Type B pancreatic cell (in vitro differentiated cells): ENCODE measurements around the gene HARBI1. TPM values are rescaled to one million over a fixed set of nuclear protein-coding genes. Genes with fewer than 3 reads are reported as not detected.

Experiments used
- DNase-seq: peaks from one replicate; pipeline ENCODE4 v3.0.0; 2021; ENCODE audit warnings: mixed read lengths; ENCODE audit not compliant: unreplicated experiment; ENCODE audit errors: extremely low spot score
- H3K27ac Mint-ChIP-seq: 2 replicates; pipeline ENCODE4 v1.8.0; 2021; ENCODE audit warnings: mild to moderate bottlenecking, mixed read lengths
- H3K27me3 Mint-ChIP-seq: 2 replicates; pipeline ENCODE4 v1.8.0; 2021; ENCODE audit warnings: mixed read lengths
- H3K36me3 Mint-ChIP-seq: 2 replicates; pipeline ENCODE4 v1.8.0; 2021; ENCODE audit warnings: mixed read lengths
- H3K4me1 Mint-ChIP-seq: one replicate; pipeline ENCODE4 v1.8.0; 2021; ENCODE audit warnings: mixed read lengths; ENCODE audit not compliant: unreplicated experiment
- H3K4me3 Mint-ChIP-seq: 2 replicates; pipeline ENCODE4 v1.8.0; 2021; ENCODE audit warnings: mild to moderate bottlenecking, mixed read lengths
- H3K9me3 Mint-ChIP-seq: 2 replicates; pipeline ENCODE4 v1.8.0; 2021; ENCODE audit warnings: mixed read lengths
- CTCF ChIP-seq: fragments of 200-600 bp; sonication (generic); conservative IDR thresholded peaks from 2 replicates; pipeline ENCODE4 v1.5.0; 2021; ENCODE audit warnings: antibody characterized with exemption, mild to moderate bottlenecking
- total RNA-seq: library from RNA; stranded (reverse); gene quantifications from 2 replicates; pipeline ENCODE4 v1.2.1, GENCODE V29; 2021; ENCODE audit warnings: low replicate concordance

HARBI1 gene
- total RNA-seq, 1 donor from 2014 or later = 8.5 TPM

DNA sequence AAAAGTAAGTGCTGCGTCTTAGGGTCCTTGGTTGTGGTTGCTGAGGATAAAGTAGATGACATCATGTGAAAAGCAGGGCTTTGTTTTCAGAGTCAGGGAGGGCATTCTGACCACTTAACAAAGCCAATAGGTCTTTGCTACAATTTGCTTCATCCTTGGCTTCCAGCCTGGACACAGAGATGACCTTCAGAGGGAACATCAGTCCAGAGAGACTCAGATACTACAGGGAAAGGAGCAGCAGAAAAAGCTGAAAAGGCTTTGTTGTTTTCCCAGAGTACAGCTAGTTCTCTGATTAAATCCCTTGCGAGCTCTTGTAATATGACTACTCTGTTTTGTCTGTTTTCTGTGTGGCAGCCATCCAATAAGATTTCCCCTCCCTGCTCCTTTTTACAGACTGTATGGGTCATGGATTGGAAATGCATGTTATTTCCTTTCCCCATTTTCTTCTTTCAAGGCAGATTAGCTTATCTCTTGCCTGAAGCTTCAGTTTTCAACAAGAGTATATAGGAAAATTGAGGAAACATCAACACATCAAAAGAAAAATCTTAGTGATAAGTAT is 32.2 kb upstream of the HARBI1 start:
- Mint-ChIP-seq H3K9me3 (no peaks in the 10 kb centered on the region), H3K4me1 (no peaks in the 10 kb centered on the region), H3K36me3 (peaks cover 13% of the 10 kb centered on the region), H3K27ac (peak overlapping the region; percentile 48), H3K4me3 (no peak overlapping the region), H3K27me3 (no peaks in the 10 kb centered on the region)
- DNase-seq = no peak
- no peak for TF ChIP-seq CTCF

- Mint-ChIP-seq H3K27me3 (no peaks in the 10 kb centered on the region), H3K27ac (no peak overlapping the region), H3K36me3 (peaks cover 23% of the 10 kb centered on the region), H3K4me3 (no peak overlapping the region), H3K9me3 (no peaks in the 10 kb centered on the region), H3K4me1 (no peaks in the 10 kb centered on the region)
- TF ChIP-seq CTCF = no peak
- no peak for DNase-seq
Observed at GRCh38 chr11:46643986-46644385, 27.0 kb upstream of the HARBI1 start.

- Mint-ChIP-seq H3K9me3 (no peaks in the 10 kb centered on the region), H3K4me1 (no peaks in the 10 kb centered on the region), H3K27me3 (no peaks in the 10 kb centered on the region), H3K36me3 (peaks cover 25% of the 10 kb centered on the region), H3K27ac (no peak overlapping the region), H3K4me3 (no peak overlapping the region)
- TF ChIP-seq CTCF = no peak
- no peak for DNase-seq
Observed at GRCh38 chr11:46643531-46643930, 26.5 kb upstream of the HARBI1 start.

DNA sequence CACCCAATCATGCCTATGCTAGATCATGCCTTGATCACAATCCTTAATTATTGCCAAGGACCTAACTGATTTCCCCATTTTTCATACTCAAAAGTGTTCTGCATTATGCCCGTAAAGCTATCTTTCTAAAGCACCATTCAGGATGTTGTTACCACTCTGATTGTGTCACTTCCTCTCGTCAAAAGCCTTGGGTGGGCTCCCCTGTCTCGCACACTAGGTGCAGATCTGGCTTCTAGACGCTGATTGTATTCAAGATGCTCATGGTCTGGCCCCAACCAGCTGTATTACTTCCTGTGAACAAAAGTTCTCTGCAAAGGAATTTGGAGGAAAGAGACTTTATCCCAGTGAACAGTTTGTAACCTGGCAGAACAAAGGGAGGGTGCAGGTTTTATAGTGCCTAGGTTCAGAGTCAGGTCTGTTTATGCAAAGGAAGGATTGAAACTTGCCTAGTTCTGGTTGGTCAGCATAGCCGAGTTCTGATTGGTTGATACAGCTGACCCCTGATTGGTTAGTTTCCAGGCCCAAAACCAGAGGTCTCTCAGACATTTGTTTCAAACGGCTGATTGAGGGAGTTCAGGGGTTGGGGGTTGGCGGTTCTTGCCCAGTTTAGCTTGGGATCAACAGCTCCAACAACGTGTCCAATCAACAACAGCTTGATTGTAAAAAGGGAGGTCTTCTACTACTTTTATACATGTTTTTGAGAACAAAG is 25.8 kb upstream of the HARBI1 start:
- H3K27me3 Mint-ChIP-seq = no peaks in the 10 kb centered on the region
- no peak overlapping the region for H3K27ac Mint-ChIP-seq
- no peak for TF ChIP-seq CTCF
- no peaks in the 10 kb centered on the region for H3K4me1 Mint-ChIP-seq
- no peak overlapping the region for H3K4me3 Mint-ChIP-seq
- no peaks in the 10 kb centered on the region for H3K9me3 Mint-ChIP-seq
- DNase-seq = no peak
- H3K36me3 Mint-ChIP-seq = peaks cover 28% of the 10 kb centered on the region

GRCh38 chr11:46641639-46642038 is 24.6 kb upstream of the HARBI1 start:
- H3K27me3 Mint-ChIP-seq = no peaks in the 10 kb centered on the region
- DNase-seq = no peak
- no peak overlapping the region for H3K27ac Mint-ChIP-seq
- peaks cover 28% of the 10 kb centered on the region for H3K36me3 Mint-ChIP-seq
- H3K4me3 Mint-ChIP-seq = no peak overlapping the region
- no peak for TF ChIP-seq CTCF
- no peaks in the 10 kb centered on the region for H3K9me3 Mint-ChIP-seq
- H3K4me1 Mint-ChIP-seq = no peaks in the 10 kb centered on the region
